Omental fat pad (tissue), 4 donors: ENCODE results near the gene LYPD6. TPM values are rescaled to one million over a fixed set of nuclear protein-coding genes. Genes with fewer than 3 reads are reported as not detected.

Experiments
- ATAC-seq: fragments of 150-250 bp; one replicate; pipeline ENCODE4 v1.9.1; 2016; ENCODE audit warnings: mild to moderate bottlenecking, moderate library complexity; ENCODE audit not compliant: low FRiP score
- DNase-seq: peaks from one replicate; pipeline ENCODE4 v3.0.0-alpha.2; 2019; ENCODE audit warnings: low spot score
- CTCF ChIP-seq, 3 donors: fragments of 450-650 bp; IDR thresholded peaks; one replicate each; pipeline ENCODE4 v1.5.1; 2016 to 2017; ENCODE audit warnings: antibody characterized with exemption in 3 of 3, mild to moderate bottlenecking in 3 of 3, moderate library complexity in 2 of 3
- total RNA-seq, 4 donors: library from RNA; depleted of rRNA; stranded (reverse); fragments of >200 nt; gene quantifications; one replicate each; pipeline ENCODE4 v1.1.0, GENCODE V29; 2016

LYPD6 gene
- total RNA-seq, 4 donors from 2014 or later, result 1.2 to 13.9 (median 2.0) TPM

GRCh38 chr2:149329489-149330126 lies 779 bp upstream of the LYPD6 start:
- TF ChIP-seq CTCF (IDR thresholded peaks at IDR 0.05), result no peak
- peak; percentile 64 for ATAC-seq
- DNase-seq, result no peak

GRCh38 chr2:149331023-149331400 lies 625 bp downstream of the LYPD6 start:
- DNase-seq (no peak), ATAC-seq (peak; percentile 23)
- TF ChIP-seq CTCF (IDR thresholded peaks at IDR 0.05), result no peak

- TF ChIP-seq CTCF (IDR thresholded peaks at IDR 0.05), result no peak
- ATAC-seq (no peak), DNase-seq (no peak)
These were observed 2.0 kb downstream of the LYPD6 start for GRCh38 chr2:149332364-149332763.

- ATAC-seq (no peak), DNase-seq (no peak)
- no peak for TF ChIP-seq CTCF (IDR thresholded peaks at IDR 0.05)
These were observed 3.2 kb downstream of the LYPD6 start for GRCh38 chr2:149333636-149334035.

- ATAC-seq, result no peak
- TF ChIP-seq CTCF (IDR thresholded peaks at IDR 0.05), result no peak
- DNase-seq, result no peak
These were observed 3.8 kb downstream of the LYPD6 start for GRCh38 chr2:149334156-149334555.

- DNase-seq, result no peak
- no peak for ATAC-seq
- TF ChIP-seq CTCF (IDR thresholded peaks at IDR 0.05), result no peak
These were observed 8.9 kb downstream of the LYPD6 start for GRCh38 chr2:149339324-149339723.

- no peak for DNase-seq
- TF ChIP-seq CTCF (IDR thresholded peaks at IDR 0.05), result no peak
These were observed 12.1 kb downstream of the LYPD6 start for GRCh38 chr2:149342509-149342908.

More at GRCh38 chr2:149342509-149342908, 12.1 kb downstream of the LYPD6 start:
- ATAC-seq, result no peak
